BLaER1 treated with 17β-estradiol and CSF1 and Interleukin-3, amounts not matched to agents 10 nM and 100 nM (cell line): Measurements from ENCODE around the gene PRRC2C.
"Not testable (repeated sequence)": the region's sequence is repeated elsewhere in the genome, so short reads cannot be mapped to it uniquely, and the experiment has no call there.

Experiments used
- H3K27ac ChIP-seq, 11 experiments: shearing (Covaris generic); formaldehyde crosslinking; 2 replicates each; pipeline ENCODE4 v1.8.1; 2022
- H3K27me3 ChIP-seq, 11 experiments: shearing (Covaris generic); formaldehyde crosslinking; 2 replicates each; pipeline ENCODE4 v1.8.1; 2022
- H3K36me3 ChIP-seq, 11 experiments: shearing (Covaris generic); formaldehyde crosslinking; 2 replicates each; pipeline ENCODE4 v1.8.1; 2022
- H3K4me1 ChIP-seq, 10 experiments: shearing (Covaris generic); formaldehyde crosslinking; 2 replicates each; pipeline ENCODE4 v1.8.1; 2022
- H3K4me2 ChIP-seq, 11 experiments: shearing (Covaris generic); formaldehyde crosslinking; 2 replicates each; pipeline ENCODE4 v1.8.1; 2022
- H3K4me3 ChIP-seq, 10 experiments: shearing (Covaris generic); formaldehyde crosslinking; 2 replicates each; pipeline ENCODE4 v1.8.1; 2022
- H3K9ac ChIP-seq, 11 experiments: shearing (Covaris generic); formaldehyde crosslinking; 2 replicates each; pipeline ENCODE4 v1.8.1; 2022
- H3K9me3 ChIP-seq, 11 experiments: shearing (Covaris generic); formaldehyde crosslinking; replicated peaks in 1 of 11; 2 replicates each; pipeline ENCODE4 v1.8.1; 2022
- H4K20me1 ChIP-seq, 11 experiments: shearing (Covaris generic); formaldehyde crosslinking; 2 replicates each; pipeline ENCODE4 v1.8.1; 2022
- Cebpa-rat ChIP-seq, 11 experiments: shearing (Covaris generic); IDR thresholded peaks; 2 replicates each; pipeline ENCODE4 v1.8.1; 2022

Gene PRRC2C

GRCh38 chr1:171545523-171545922 is 60.2 kb downstream of the PRRC2C start:
- no peak overlapping the region for H3K4me2 ChIP-seq
- H3K9ac ChIP-seq = no peak overlapping the region
- H3K9me3 ChIP-seq = peaks cover 7 to 29% (median 26%) of the 10 kb centered on the region in 11 experiments; a peak in 20 of 22 replicates
- H3K4me1 ChIP-seq = no peaks in the 10 kb centered on the region
- no peak for TF ChIP-seq Cebpa-rat (IDR thresholded peaks at IDR 0.05)
- H3K27ac ChIP-seq = no peak overlapping the region
- no peaks in the 10 kb centered on the region for H3K27me3 ChIP-seq
- H4K20me1 ChIP-seq = peaks cover 28 to 76% (median 63%) of the 10 kb centered on the region in 11 experiments; a peak in 20 of 22 replicates
- peaks cover 92 to 100% (median 99%) of the 10 kb centered on the region in 11 experiments for H3K36me3 ChIP-seq
- no peak overlapping the region for H3K4me3 ChIP-seq

- no peak for TF ChIP-seq Cebpa-rat (IDR thresholded peaks at IDR 0.05)
- no peak overlapping the region for H3K27ac ChIP-seq
- H3K4me1 ChIP-seq = no peaks in the 10 kb centered on the region
- H3K4me2 ChIP-seq = no peak overlapping the region
- no peak overlapping the region for H3K9ac ChIP-seq
- no peak overlapping the region for H3K4me3 ChIP-seq
- no peaks in the 10 kb centered on the region for H3K27me3 ChIP-seq
- peaks cover 5 to 57% (median 33%) of the 10 kb centered on the region in 11 experiments; a peak in 17 of 22 replicates for H4K20me1 ChIP-seq
- H3K9me3 ChIP-seq = peaks cover 9 to 35% (median 27%) of the 10 kb centered on the region in 11 experiments; a peak in 20 of 22 replicates
- H3K36me3 ChIP-seq = peaks cover 79 to 96% (median 89%) of the 10 kb centered on the region in 11 experiments
Measured at GRCh38 chr1:171550050-171550449, 64.7 kb downstream of the PRRC2C start.

GRCh38 chr1:171550598-171551100 is 65.3 kb downstream of the PRRC2C start:
- H3K4me3 ChIP-seq = not testable (repeated sequence)
- H3K9me3 ChIP-seq = peaks cover 9 to 41% (median 29%) of the 10 kb centered on the region in 11 experiments; a peak in 20 of 22 replicates

GRCh38 chr1:171553960-171554359 is 68.6 kb downstream of the PRRC2C start:
- peaks cover 80 to 96% (median 90%) of the 10 kb centered on the region in 11 experiments for H3K36me3 ChIP-seq
- peaks cover 0 to 52% (median 23%) of the 10 kb centered on the region in 11 experiments; a peak in 14 of 22 replicates for H4K20me1 ChIP-seq
- H3K27me3 ChIP-seq, H3K4me3 ChIP-seq, H3K9ac ChIP-seq, H3K4me1 ChIP-seq, H3K4me2 ChIP-seq, H3K27ac ChIP-seq: not testable (repeated sequence)
- peaks cover 9 to 61% (median 50%) of the 10 kb centered on the region in 11 experiments; a peak in 20 of 22 replicates for H3K9me3 ChIP-seq

More at GRCh38 chr1:171550598-171551100, 65.3 kb downstream of the PRRC2C start:
- H3K27ac ChIP-seq, H3K4me1 ChIP-seq, H3K4me2 ChIP-seq, H3K9ac ChIP-seq, H3K27me3 ChIP-seq: not testable (repeated sequence)
- peaks cover 79 to 96% (median 89%) of the 10 kb centered on the region in 11 experiments for H3K36me3 ChIP-seq
- H4K20me1 ChIP-seq = peaks cover 0 to 57% (median 29%) of the 10 kb centered on the region in 11 experiments; a peak in 14 of 22 replicates

- peaks cover 96 to 100% (median 99%) of the 10 kb centered on the region in 11 experiments for H3K36me3 ChIP-seq
- H3K4me3 ChIP-seq = no peak overlapping the region
- TF ChIP-seq Cebpa-rat (IDR thresholded peaks at IDR 0.05) = no peak
- H3K9me3 ChIP-seq = peaks cover 0 to 12% (median 5%) of the 10 kb centered on the region in 11 experiments; a peak in 12 of 22 replicates
- no peaks in the 10 kb centered on the region for H3K4me1 ChIP-seq
- H3K4me2 ChIP-seq = no peak overlapping the region
- H3K27me3 ChIP-seq = no peaks in the 10 kb centered on the region
- H3K27ac ChIP-seq = no peak overlapping the region
- no peak overlapping the region for H3K9ac ChIP-seq
- H4K20me1 ChIP-seq = peaks cover 0 to 48% (median 23%) of the 10 kb centered on the region in 11 experiments; a peak in 14 of 22 replicates
Measured at GRCh38 chr1:171563675-171564074, 78.3 kb downstream of the PRRC2C start.

GRCh38 chr1:171566467-171566866 is 81.1 kb downstream of the PRRC2C start:
- Histone ChIP-seq H3K9ac (no peak overlapping the region), H3K9me3 (no peaks in the 10 kb centered on the region), H3K4me2 (no peak overlapping the region), H3K4me1 (no peaks in the 10 kb centered on the region), H3K27ac (no peak overlapping the region), H3K4me3 (no peak overlapping the region), H3K36me3 (peaks cover 91 to 98% (median 94%) of the 10 kb centered on the region in 11 experiments), H4K20me1 (peaks cover 0 to 71% (median 23%) of the 10 kb centered on the region in 11 experiments; a peak in 14 of 22 replicates), H3K27me3 (no peaks in the 10 kb centered on the region)
- no peak for TF ChIP-seq Cebpa-rat (IDR thresholded peaks at IDR 0.05)

GRCh38 chr1:171570295-171570694 is 85.0 kb downstream of the PRRC2C start:
- H3K9ac ChIP-seq = no peak overlapping the region
- no peak overlapping the region for H3K4me2 ChIP-seq
- H4K20me1 ChIP-seq = peaks cover 0 to 63% (median 13%) of the 10 kb centered on the region in 11 experiments; a peak in 12 of 22 replicates
- peaks cover 89 to 98% (median 92%) of the 10 kb centered on the region in 11 experiments for H3K36me3 ChIP-seq
- H3K27ac ChIP-seq = no peak overlapping the region
- no peaks in the 10 kb centered on the region for H3K9me3 ChIP-seq
- no peaks in the 10 kb centered on the region for H3K27me3 ChIP-seq
- no peak overlapping the region for H3K4me3 ChIP-seq
- no peak for TF ChIP-seq Cebpa-rat (IDR thresholded peaks at IDR 0.05)
- no peaks in the 10 kb centered on the region for H3K4me1 ChIP-seq

- TF ChIP-seq Cebpa-rat (IDR thresholded peaks at IDR 0.05) = no peak
- peaks cover 2 to 77% (median 9%) of the 10 kb centered on the region in 11 experiments; a peak in 12 of 22 replicates for H4K20me1 ChIP-seq
- H3K9me3 ChIP-seq = no peaks in the 10 kb centered on the region
- H3K4me3 ChIP-seq = no peak overlapping the region
- no peaks in the 10 kb centered on the region for H3K27me3 ChIP-seq
- H3K27ac ChIP-seq = no peak overlapping the region
- no peak overlapping the region for H3K9ac ChIP-seq
- H3K4me1 ChIP-seq = no peaks in the 10 kb centered on the region
- peaks cover 91 to 100% (median 98%) of the 10 kb centered on the region in 11 experiments for H3K36me3 ChIP-seq
- no peak overlapping the region for H3K4me2 ChIP-seq
Measured at GRCh38 chr1:171576144-171576543, 90.8 kb downstream of the PRRC2C start.

GRCh38 chr1:171581226-171581625 is 95.9 kb downstream of the PRRC2C start:
- Histone ChIP-seq H4K20me1 (peaks cover 7 to 80% (median 24%) of the 10 kb centered on the region in 11 experiments; a peak in 17 of 22 replicates), H3K36me3 (peaks cover 93 to 100% (median 100%) of the 10 kb centered on the region in 11 experiments), H3K9ac (no peak overlapping the region), H3K4me1 (no peaks in the 10 kb centered on the region), H3K9me3 (no peaks in the 10 kb centered on the region), H3K27me3 (no peaks in the 10 kb centered on the region), H3K27ac (no peak overlapping the region), H3K4me2 (no peak overlapping the region), H3K4me3 (no peak overlapping the region)
- no peak for TF ChIP-seq Cebpa-rat (IDR thresholded peaks at IDR 0.05)

- no peak overlapping the region for H3K4me3 ChIP-seq
- peaks cover 7 to 76% (median 19%) of the 10 kb centered on the region in 11 experiments; a peak in 17 of 22 replicates for H4K20me1 ChIP-seq
- no peak overlapping the region for H3K27ac ChIP-seq
- H3K9ac ChIP-seq = no peak overlapping the region
- TF ChIP-seq Cebpa-rat (IDR thresholded peaks at IDR 0.05) = no peak
- no peak overlapping the region for H3K4me2 ChIP-seq
- peaks cover 94 to 100% (median 100%) of the 10 kb centered on the region in 11 experiments for H3K36me3 ChIP-seq
- H3K4me1 ChIP-seq = no peaks in the 10 kb centered on the region
- H3K27me3 ChIP-seq = no peaks in the 10 kb centered on the region
- H3K9me3 ChIP-seq = no peaks in the 10 kb centered on the region
Measured at GRCh38 chr1:171581766-171582165, 96.4 kb downstream of the PRRC2C start.
